ENCODE measurements around the gene CARD10. TPM values are rescaled to one million over a fixed set of nuclear protein-coding genes. Genes with fewer than 3 reads are reported as not detected.

CARD10 gene
- total and polyA plus RNA-seq, 2 of the 13 experiments (the other 11 are each of a cell fraction or from before 2014, with no cell fraction given), result 35.2 to 55.8 TPM

DNA sequence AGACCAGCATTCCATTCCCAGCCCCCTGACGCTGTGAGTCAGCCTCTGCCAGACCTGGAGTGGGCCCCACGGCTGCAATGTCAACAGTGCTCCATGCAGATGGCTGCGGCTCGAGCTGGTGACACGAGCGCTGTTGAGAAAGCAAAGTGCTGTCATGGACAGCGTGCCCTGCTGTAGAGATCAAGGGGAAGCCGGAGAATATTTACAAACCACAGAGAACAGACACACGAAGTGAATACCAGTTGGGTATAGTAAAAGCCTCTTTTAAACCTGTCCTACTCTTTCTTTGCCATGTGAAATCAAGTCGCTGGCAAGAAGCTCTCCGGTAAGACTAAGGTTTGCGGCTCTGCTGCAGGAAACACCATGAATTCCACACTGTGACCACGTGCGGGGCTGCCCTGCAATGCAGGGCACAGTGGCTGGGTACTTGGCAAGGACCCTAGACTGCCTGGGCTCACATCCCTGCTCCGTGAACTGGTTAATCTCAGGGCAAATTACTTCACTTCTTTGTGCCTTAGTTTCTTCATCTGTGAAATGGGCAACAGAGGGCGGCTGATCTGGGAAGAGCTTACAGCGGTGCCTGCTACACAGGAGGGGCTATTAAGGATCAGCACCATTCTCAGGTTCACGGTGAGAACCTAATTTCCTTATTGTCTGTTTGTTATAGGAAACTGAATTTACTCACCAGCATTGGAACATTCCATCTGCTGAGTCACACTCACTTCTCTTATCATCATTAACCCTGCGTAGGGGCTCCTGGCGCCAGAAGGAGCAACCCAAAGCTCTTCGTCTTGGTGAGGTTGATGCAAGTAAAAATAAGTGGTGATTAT lies 64.1 kb downstream of the CARD10 start:
- Histone ChIP-seq H3K36me3 (replicated peaks in 1 of 2; ENCODE audit: control insufficient read depth in 1 of 2, insufficient read depth in 2 of 2, low read length in 2 of 2) (no peaks in the 10 kb centered on the region), H3K27me3 (ENCODE audit: control insufficient read depth in 1 of 2, insufficient read depth in 2 of 2, low read length in 2 of 2) (peaks cover 2 to 6% of the 10 kb centered on the region in 2 experiments; a peak in 2 of 5 replicates), H3K9ac (ENCODE audit: insufficient read depth, low read depth, low read length) (no peak overlapping the region; the same call in 1 of the 2 replicates), H3K4me1 (ENCODE audit: insufficient read depth, low read length) (peaks cover 23% of the 10 kb centered on the region), H3K4me2 (ENCODE audit: low read depth, low read length) (peak overlapping the region; percentile 71), H4K20me1 (ENCODE audit: insufficient read depth, low read length) (0 out of 2 replicates have a peak, but pooled peaks cover 4% of the 10 kb centered on the region), H3K9me3 (ENCODE audit: low read length) (no peaks in the 10 kb centered on the region), H2AFZ (ENCODE audit: low read length) (no peak overlapping the region), H3K27ac (ENCODE audit: extremely low read length, insufficient read depth, low read length) (peak overlapping the region; percentile 41), H3K4me3 (replicated peaks in 1 of 3; ENCODE audit: insufficient read depth in 1 of 3, low read depth in 2 of 3, low read length in 3 of 3) (peak overlapping the region in 1 of 3 experiments; percentile 44; a peak in 1 of 6 replicates), H3K79me2 (ENCODE audit: insufficient read depth, low read length) (no peaks in the 10 kb centered on the region)
- peak; percentile 88 for DNase-seq (ENCODE audit: low spot score)
- ChIA-PET CTCF (ENCODE audit: low intra/inter-chr PET ratio, low total read pairs) (interaction anchor here (4.2 kb wide), 1 partner anchor 138 kb away, joined by 45 read pairs; no protein-coding TSS in a partner anchor), POLR2A (interaction anchor here (1.4 to 2.0 kb wide), 2 partner anchors 23 to 58 kb away, joined by 5 read pairs; no protein-coding TSS in a partner anchor)
- FAIRE-seq, result peak; percentile 56
- ATAC-seq, result peak; percentile 94
- 13% methylated on average over 13 of the region's 21 CpGs for WGBS (ENCODE audit: low lambda C conversion rate)
- in situ Hi-C loops (cut with HindIII; ENCODE audit: extremely low pct_ligation_motif_present, low pct_unique_long_range_greater_than_20kb) (loop anchor here (5.0 kb wide), 1 partner anchor 133 kb away; no protein-coding TSS in a partner anchor), intact Hi-C loops (cut with micrococcal nuclease; ENCODE audit: unreplicated experiment) (loop anchor here (5.0 kb wide), 1 partner anchor 188 kb away; no protein-coding TSS in a partner anchor)
- BruUV-seq (replicated peaks), result no TSS peak
- peak; percentile 88 for TF ChIP-seq HDAC2 (CRISPR knock-in tag; IDR thresholded peaks at IDR 0.05)
- TF ChIP-seq ZNF460 (CRISPR knock-in tag; IDR thresholded peaks at IDR 0.05; ENCODE audit: borderline replicate concordance), result no peak
- TF ChIP-seq, protein P1, sequence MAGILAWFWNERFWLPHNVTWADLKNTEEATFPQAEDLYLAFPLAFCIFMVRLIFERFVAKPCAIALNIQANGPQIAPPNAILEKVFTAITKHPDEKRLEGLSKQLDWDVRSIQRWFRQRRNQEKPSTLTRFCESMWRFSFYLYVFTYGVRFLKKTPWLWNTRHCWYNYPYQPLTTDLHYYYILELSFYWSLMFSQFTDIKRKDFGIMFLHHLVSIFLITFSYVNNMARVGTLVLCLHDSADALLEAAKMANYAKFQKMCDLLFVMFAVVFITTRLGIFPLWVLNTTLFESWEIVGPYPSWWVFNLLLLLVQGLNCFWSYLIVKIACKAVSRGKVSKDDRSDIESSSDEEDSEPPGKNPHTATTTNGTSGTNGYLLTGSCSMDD (CRISPR knock-in tag; IDR thresholded peaks at IDR 0.05), result no peak
- no peak for TF ChIP-seq ZNF335 (CRISPR knock-in tag; IDR thresholded peaks at IDR 0.05)
- TF ChIP-seq, protein P2, sequence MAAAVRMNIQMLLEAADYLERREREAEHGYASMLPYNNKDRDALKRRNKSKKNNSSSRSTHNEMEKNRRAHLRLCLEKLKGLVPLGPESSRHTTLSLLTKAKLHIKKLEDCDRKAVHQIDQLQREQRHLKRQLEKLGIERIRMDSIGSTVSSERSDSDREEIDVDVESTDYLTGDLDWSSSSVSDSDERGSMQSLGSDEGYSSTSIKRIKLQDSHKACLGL (CRISPR knock-in tag; IDR thresholded peaks at IDR 0.05), result no peak
- no peak for TF ChIP-seq ZFP82 (CRISPR knock-in tag; IDR thresholded peaks at IDR 0.05; ENCODE audit: borderline replicate concordance)
- TF ChIP-seq TMF1 (CRISPR knock-in tag; IDR thresholded peaks at IDR 0.05; ENCODE audit: low read depth), result no peak
- no peak for TF ChIP-seq ATRX (CRISPR knock-in tag; IDR thresholded peaks at IDR 0.05; ENCODE audit: borderline replicate concordance)
- TF ChIP-seq MTA1 (CRISPR knock-in tag; IDR thresholded peaks at IDR 0.05; ENCODE audit: borderline replicate concordance), result peak; percentile 77; the same call in 1 of the 2 replicates
- no peak for TF ChIP-seq ZNF20 (CRISPR knock-in tag; IDR thresholded peaks at IDR 0.05)
- TF ChIP-seq ZFP37 (CRISPR knock-in tag; IDR thresholded peaks at IDR 0.05; ENCODE audit: borderline replicate concordance), result no peak
- no peak for TF ChIP-seq ZIK1 (CRISPR knock-in tag; IDR thresholded peaks at IDR 0.05; ENCODE audit: borderline replicate concordance, low read depth)
- TF ChIP-seq, protein P3, sequence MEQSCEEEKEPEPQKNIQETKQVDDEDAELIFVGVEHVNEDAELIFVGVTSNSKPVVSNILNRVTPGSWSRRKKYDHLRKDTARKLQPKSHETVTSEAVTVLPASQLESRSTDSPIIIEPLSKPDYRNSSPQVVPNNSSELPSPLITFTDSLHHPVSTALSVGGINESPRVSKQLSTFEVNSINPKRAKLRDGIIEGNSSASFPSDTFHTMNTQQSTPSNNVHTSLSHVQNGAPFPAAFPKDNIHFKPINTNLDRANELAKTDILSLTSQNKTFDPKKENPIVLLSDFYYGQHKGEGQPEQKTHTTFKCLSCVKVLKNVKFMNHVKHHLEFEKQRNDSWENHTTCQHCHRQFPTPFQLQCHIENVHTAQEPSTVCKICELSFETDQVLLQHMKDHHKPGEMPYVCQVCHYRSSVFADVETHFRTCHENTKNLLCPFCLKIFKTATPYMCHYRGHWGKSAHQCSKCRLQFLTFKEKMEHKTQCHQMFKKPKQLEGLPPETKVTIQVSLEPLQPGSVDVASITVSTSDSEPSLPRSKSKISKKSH (CRISPR knock-in tag; IDR thresholded peaks at IDR 0.05; ENCODE audit: borderline replicate concordance), result no peak
- no peak for TF ChIP-seq ZMYM2 (CRISPR knock-in tag; IDR thresholded peaks at IDR 0.05)
- TF ChIP-seq ZFP36L1 (CRISPR knock-in tag; IDR thresholded peaks at IDR 0.05), result peak; percentile 72; the same call in 1 of the 2 replicates
- TF ChIP-seq ZNF619 (CRISPR knock-in tag; IDR thresholded peaks at IDR 0.05), result no peak
- TF ChIP-seq SNAPC2 (CRISPR knock-in tag; IDR thresholded peaks at IDR 0.05), result no peak
- TF ChIP-seq MEF2D (CRISPR knock-in tag; IDR thresholded peaks at IDR 0.05), result no peak
- TF ChIP-seq HNRNPL (IDR thresholded peaks at IDR 0.05; ENCODE audit: low read depth, low read length), result peak; percentile 86
- no peak for TF ChIP-seq ATF1 (CRISPR knock-in tag; IDR thresholded peaks at IDR 0.05)
- no peak for TF ChIP-seq TRIM24 (CRISPR knock-in tag; IDR thresholded peaks at IDR 0.05)
- peak; percentile 72 for TF ChIP-seq SOX5 (CRISPR knock-in tag; IDR thresholded peaks at IDR 0.05; ENCODE audit: borderline replicate concordance)

Measured in HepG2 (cell line).